ENCODE data around the gene CBR3. TPM values are rescaled to one million over a fixed set of nuclear protein-coding genes. Genes with fewer than 3 reads are reported as not detected.
"Not testable (repeated sequence)": the region's sequence is repeated elsewhere in the genome, so short reads cannot be mapped to it uniquely, and the experiment has no call there.

Gene CBR3
- polyA plus RNA-seq, 2 donors = 55.8 to 77.1 TPM

- no peak overlapping the region for H3K4me3 ChIP-seq (ENCODE audit: low read depth in 1 of 2, low read length in 2 of 2)
- 69 to 75% methylated on average over 5 of the region's 5 CpGs for WGBS, 2 donors
- H3K9me3 ChIP-seq (ENCODE audit: control insufficient read depth in 2 of 2, insufficient read depth in 1 of 2, low read depth in 1 of 2, low read length in 1 of 2) = no peaks in the 10 kb centered on the region
- no peaks in the 10 kb centered on the region for H3K27me3 ChIP-seq (ENCODE audit: control insufficient read depth in 1 of 2, insufficient read depth in 2 of 2, low read length in 2 of 2)
- H3K4me1 ChIP-seq (ENCODE audit: control insufficient read depth in 2 of 2, insufficient read depth in 2 of 2, low read length in 1 of 2) = peaks cover 0 to 11% of the 10 kb centered on the region in 2 donors
- H3K36me3 ChIP-seq (ENCODE audit: control insufficient read depth in 2 of 2, insufficient read depth in 2 of 2, low read length in 1 of 2) = no peaks in the 10 kb centered on the region
- H3K27ac ChIP-seq (ENCODE audit: low read depth in 2 of 2, low read length in 1 of 2) = peak overlapping the region; percentile 1 to 98
Measured at GRCh38 chr21:36127977-36128376, 6.9 kb upstream of the CBR3 start.

- Histone ChIP-seq H3K27me3 (ENCODE audit: control insufficient read depth in 1 of 2, insufficient read depth in 2 of 2, low read length in 2 of 2) (no peaks in the 10 kb centered on the region), H3K9me3 (ENCODE audit: control insufficient read depth in 2 of 2, insufficient read depth in 1 of 2, low read depth in 1 of 2, low read length in 1 of 2) (peaks cover 0 to 2% of the 10 kb centered on the region in 2 donors), H3K4me3 (ENCODE audit: low read depth in 1 of 2, low read length in 2 of 2) (no peak overlapping the region), H3K4me1 (ENCODE audit: control insufficient read depth in 2 of 2, insufficient read depth in 2 of 2, low read length in 1 of 2) (peaks cover 0 to 11% of the 10 kb centered on the region in 2 donors), H3K27ac (ENCODE audit: low read depth in 2 of 2, low read length in 1 of 2) (peak overlapping the region in 1 of 2 donors; percentile 53), H3K36me3 (ENCODE audit: control insufficient read depth in 2 of 2, insufficient read depth in 2 of 2, low read length in 1 of 2) (no peaks in the 10 kb centered on the region)
- WGBS, 2 donors = 43 to 51% methylated on average over 2 of the region's 2 CpGs
Measured at GRCh38 chr21:36129219-36129618, 5.7 kb upstream of the CBR3 start.

- H3K36me3 ChIP-seq (ENCODE audit: control insufficient read depth in 2 of 2, insufficient read depth in 2 of 2, low read length in 1 of 2); H3K27me3 ChIP-seq (ENCODE audit: control insufficient read depth in 1 of 2, insufficient read depth in 2 of 2, low read length in 2 of 2); H3K4me3 ChIP-seq (ENCODE audit: low read depth in 1 of 2, low read length in 2 of 2); H3K27ac ChIP-seq (ENCODE audit: low read depth in 2 of 2, low read length in 1 of 2); H3K9me3 ChIP-seq (ENCODE audit: control insufficient read depth in 2 of 2, insufficient read depth in 1 of 2, low read depth in 1 of 2, low read length in 1 of 2): not testable (repeated sequence)
- H3K4me1 ChIP-seq (ENCODE audit: control insufficient read depth in 2 of 2, insufficient read depth in 2 of 2, low read length in 1 of 2) = peaks cover 0 to 15% of the 10 kb centered on the region in 2 donors
- WGBS, 2 donors = 17 to 26% methylated on average over 8 to 11 of the region's 18 CpGs
Measured at GRCh38 chr21:36130414-36130762, 4.5 kb upstream of the CBR3 start.

GRCh38 chr21:36130839-36131238, 4.0 kb upstream of the CBR3 start:
- WGBS, 2 donors = 86 to 89% methylated on average over 5 of the region's 5 CpGs
- H3K4me3 ChIP-seq (ENCODE audit: low read depth in 1 of 2, low read length in 2 of 2); H3K36me3 ChIP-seq (ENCODE audit: control insufficient read depth in 2 of 2, insufficient read depth in 2 of 2, low read length in 1 of 2); H3K27ac ChIP-seq (ENCODE audit: low read depth in 2 of 2, low read length in 1 of 2); H3K27me3 ChIP-seq (ENCODE audit: control insufficient read depth in 1 of 2, insufficient read depth in 2 of 2, low read length in 2 of 2); H3K9me3 ChIP-seq (ENCODE audit: control insufficient read depth in 2 of 2, insufficient read depth in 1 of 2, low read depth in 1 of 2, low read length in 1 of 2): not testable (repeated sequence)
- H3K4me1 ChIP-seq (ENCODE audit: control insufficient read depth in 2 of 2, insufficient read depth in 2 of 2, low read length in 1 of 2) = peaks cover 0 to 15% of the 10 kb centered on the region in 2 donors

GRCh38 chr21:36132696-36133095, 2.2 kb upstream of the CBR3 start:
- H3K27ac ChIP-seq (ENCODE audit: low read depth in 2 of 2, low read length in 1 of 2) = peak overlapping the region; percentile 14 to 79
- no peak overlapping the region for H3K4me3 ChIP-seq (ENCODE audit: low read depth in 1 of 2, low read length in 2 of 2)
- peaks cover 0 to 11% of the 10 kb centered on the region in 2 donors for H3K4me1 ChIP-seq (ENCODE audit: control insufficient read depth in 2 of 2, insufficient read depth in 2 of 2, low read length in 1 of 2)
- H3K36me3 ChIP-seq (ENCODE audit: control insufficient read depth in 2 of 2, insufficient read depth in 2 of 2, low read length in 1 of 2) = no peaks in the 10 kb centered on the region
- 66 to 81% methylated on average over 8 of the region's 8 CpGs for WGBS, 2 donors
- peaks cover 0 to 2% of the 10 kb centered on the region in 2 donors for H3K9me3 ChIP-seq (ENCODE audit: control insufficient read depth in 2 of 2, insufficient read depth in 1 of 2, low read depth in 1 of 2, low read length in 1 of 2)
- no peaks in the 10 kb centered on the region for H3K27me3 ChIP-seq (ENCODE audit: control insufficient read depth in 1 of 2, insufficient read depth in 2 of 2, low read length in 2 of 2)

- Histone ChIP-seq H3K27me3 (ENCODE audit: control insufficient read depth in 1 of 2, insufficient read depth in 2 of 2, low read length in 2 of 2) (no peaks in the 10 kb centered on the region), H3K9me3 (ENCODE audit: control insufficient read depth in 2 of 2, insufficient read depth in 1 of 2, low read depth in 1 of 2, low read length in 1 of 2) (peaks cover 0 to 2% of the 10 kb centered on the region in 2 donors), H3K27ac (ENCODE audit: low read depth in 2 of 2, low read length in 1 of 2) (peak overlapping the region; percentile 96 to 98), H3K36me3 (ENCODE audit: control insufficient read depth in 2 of 2, insufficient read depth in 2 of 2, low read length in 1 of 2) (no peaks in the 10 kb centered on the region), H3K4me1 (ENCODE audit: control insufficient read depth in 2 of 2, insufficient read depth in 2 of 2, low read length in 1 of 2) (peaks cover 0 to 10% of the 10 kb centered on the region in 2 donors), H3K4me3 (ENCODE audit: low read depth in 1 of 2, low read length in 2 of 2) (peak overlapping the region; percentile 66 to 81)
- WGBS, 2 donors = 0% methylated on average over 60 of the region's 60 CpGs
Measured at GRCh38 chr21:36135391-36136102, 668 bp downstream of the CBR3 start.

GRCh38 chr21:36139791-36140190, 4.9 kb downstream of the CBR3 start:
- WGBS, 2 donors = 93 to 94% methylated on average over 13 of the region's 13 CpGs
- H3K9me3 ChIP-seq (ENCODE audit: control insufficient read depth in 2 of 2, insufficient read depth in 1 of 2, low read depth in 1 of 2, low read length in 1 of 2); H3K36me3 ChIP-seq (ENCODE audit: control insufficient read depth in 2 of 2, insufficient read depth in 2 of 2, low read length in 1 of 2); H3K4me3 ChIP-seq (ENCODE audit: low read depth in 1 of 2, low read length in 2 of 2); H3K4me1 ChIP-seq (ENCODE audit: control insufficient read depth in 2 of 2, insufficient read depth in 2 of 2, low read length in 1 of 2); H3K27me3 ChIP-seq (ENCODE audit: control insufficient read depth in 1 of 2, insufficient read depth in 2 of 2, low read length in 2 of 2): not testable (repeated sequence)
- peak overlapping the region in 1 of 2 donors; percentile 40 for H3K27ac ChIP-seq (ENCODE audit: low read depth in 2 of 2, low read length in 1 of 2)

GRCh38 chr21:36141513-36141925, 6.6 kb downstream of the CBR3 start:
- Histone ChIP-seq H3K27me3 (ENCODE audit: control insufficient read depth in 1 of 2, insufficient read depth in 2 of 2, low read length in 2 of 2) (no peaks in the 10 kb centered on the region), H3K4me3 (ENCODE audit: low read depth in 1 of 2, low read length in 2 of 2) (no peak overlapping the region), H3K9me3 (ENCODE audit: control insufficient read depth in 2 of 2, insufficient read depth in 1 of 2, low read depth in 1 of 2, low read length in 1 of 2) (no peaks in the 10 kb centered on the region), H3K36me3 (ENCODE audit: control insufficient read depth in 2 of 2, insufficient read depth in 2 of 2, low read length in 1 of 2) (peaks cover 0 to 2% of the 10 kb centered on the region in 2 donors), H3K4me1 (ENCODE audit: control insufficient read depth in 2 of 2, insufficient read depth in 2 of 2, low read length in 1 of 2) (peaks cover 0 to 1% of the 10 kb centered on the region in 2 donors), H3K27ac (ENCODE audit: low read depth in 2 of 2, low read length in 1 of 2) (peak overlapping the region; percentile 55 to 67)
- WGBS, 2 donors = 7 to 18% methylated on average over 6 of the region's 6 CpGs

GRCh38 chr21:36144233-36144632, 9.4 kb downstream of the CBR3 start:
- not testable (repeated sequence) for H3K27me3 ChIP-seq (ENCODE audit: control insufficient read depth in 1 of 2, insufficient read depth in 2 of 2, low read length in 2 of 2); H3K36me3 ChIP-seq (ENCODE audit: control insufficient read depth in 2 of 2, insufficient read depth in 2 of 2, low read length in 1 of 2); H3K27ac ChIP-seq (ENCODE audit: low read depth in 2 of 2, low read length in 1 of 2); H3K9me3 ChIP-seq (ENCODE audit: control insufficient read depth in 2 of 2, insufficient read depth in 1 of 2, low read depth in 1 of 2, low read length in 1 of 2); H3K4me3 ChIP-seq (ENCODE audit: low read depth in 1 of 2, low read length in 2 of 2); H3K4me1 ChIP-seq (ENCODE audit: control insufficient read depth in 2 of 2, insufficient read depth in 2 of 2, low read length in 1 of 2)
- 84 to 85% methylated on average over 4 to 5 of the region's 6 CpGs for WGBS, 2 donors

GRCh38 chr21:36145259-36145658, 10.4 kb downstream of the CBR3 start:
- Histone ChIP-seq H3K4me3 (ENCODE audit: low read depth in 1 of 2, low read length in 2 of 2) (no peak overlapping the region), H3K27me3 (ENCODE audit: control insufficient read depth in 1 of 2, insufficient read depth in 2 of 2, low read length in 2 of 2) (no peaks in the 10 kb centered on the region), H3K4me1 (ENCODE audit: control insufficient read depth in 2 of 2, insufficient read depth in 2 of 2, low read length in 1 of 2) (no peaks in the 10 kb centered on the region), H3K27ac (ENCODE audit: low read depth in 2 of 2, low read length in 1 of 2) (no peak overlapping the region), H3K9me3 (ENCODE audit: control insufficient read depth in 2 of 2, insufficient read depth in 1 of 2, low read depth in 1 of 2, low read length in 1 of 2) (no peaks in the 10 kb centered on the region), H3K36me3 (ENCODE audit: control insufficient read depth in 2 of 2, insufficient read depth in 2 of 2, low read length in 1 of 2) (peaks cover 0 to 2% of the 10 kb centered on the region in 2 donors)
- WGBS, 2 donors = 74 to 76% methylated on average over 3 of the region's 3 CpGs
